Vagina (tissue), 2 donors: ENCODE measurements around the gene PHKB. TPM values are rescaled to one million over a fixed set of nuclear protein-coding genes. Genes with fewer than 3 reads are reported as not detected.

ENCODE experiments used
- DNase-seq, 2 donors: peaks; one replicate each; pipeline ENCODE4 v3.0.0-alpha.2; 2017; ENCODE audit errors: extremely low spot score in 2 of 2
- H3K27ac ChIP-seq: fragments of 200-600 bp; sonication (generic); one replicate; pipeline ENCODE4 v1.5.1; 2019
- H3K27me3 ChIP-seq: fragments of 200-600 bp; sonication (generic); one replicate; pipeline ENCODE4 v1.5.1; 2019
- H3K36me3 ChIP-seq, 2 donors: fragments of 200-600 bp; sonication (generic); one replicate each; pipeline ENCODE4 v1.5.1; 2017 to 2019
- H3K4me1 ChIP-seq: fragments of 200-600 bp; sonication (generic); one replicate; pipeline ENCODE4 v1.5.1; 2019
- H3K4me3 ChIP-seq, 2 donors: fragments of 200-600 bp; sonication (generic); 1 replicate in 1 of 2; 2 replicates in 1 of 2; pipeline ENCODE4 v1.5.1; 2016 to 2019
- H3K9me3 ChIP-seq: fragments of 200-600 bp; sonication (generic); one replicate; pipeline ENCODE4 v1.5.1; 2019
- CTCF ChIP-seq, 3 experiments: fragments of 450-650 bp in 2 of 3; fragments of 200-600 bp in 1 of 3; sonication (generic) in 1 of 3; IDR thresholded peaks; one replicate each; pipeline ENCODE4 v1.5.1; 2017 to 2019; ENCODE audit warnings: antibody characterized with exemption in 3 of 3, mild to moderate bottlenecking in 2 of 3, moderate library complexity in 2 of 3
- POLR2A ChIP-seq, 2 donors: fragments of 450-650 bp; IDR thresholded peaks; one replicate each; pipeline ENCODE4 v1.6.1; 2017; ENCODE audit warnings: antibody characterized with exemption in 2 of 2, mild to moderate bottlenecking in 2 of 2, moderate library complexity in 2 of 2
- POLR2AphosphoS5 ChIP-seq, 2 donors: sonication (generic); formaldehyde crosslinking; IDR thresholded peaks; one replicate each; pipeline ENCODE4 v1.9.0; 2017; ENCODE audit warnings: antibody characterized with exemption in 2 of 2, mild to moderate bottlenecking in 2 of 2, low read depth in 1 of 2; ENCODE audit not compliant: insufficient read depth in 1 of 2
- intact Hi-C: fragments of 100-400 bp; cut with DNase I; formaldehyde crosslinking; loops from one replicate; pipeline ENCODE4 v1.15.1; 2023
- total RNA-seq: library from RNA; depleted of rRNA; stranded (reverse); fragments of >200 nt; gene quantifications from one replicate; pipeline ENCODE4 v1.2.3, GENCODE V29; 2016

Gene PHKB
- total RNA-seq, 1 donor from 2014 or later = 64.8 TPM

GRCh38 chr16:47631131-47631530 is 170.0 kb downstream of the PHKB start:
- Histone ChIP-seq H3K27ac (no peak overlapping the region), H3K4me1 (no peaks in the 10 kb centered on the region), H3K4me3 (no peak overlapping the region), H3K9me3 (no peaks in the 10 kb centered on the region), H3K36me3 (no peaks in the 10 kb centered on the region), H3K27me3 (no peaks in the 10 kb centered on the region)
- intact Hi-C loops = no loop called here
- no peak for DNase-seq
- no peak for TF ChIP-seq CTCF (IDR thresholded peaks at IDR 0.05)
- TF ChIP-seq POLR2A (IDR thresholded peaks at IDR 0.05) = no peak
- TF ChIP-seq POLR2AphosphoS5 (IDR thresholded peaks at IDR 0.05; ENCODE audit: insufficient read depth in 1 of 2, low read depth in 1 of 2) = no peak

GRCh38 chr16:47634126-47634525 is 173.0 kb downstream of the PHKB start:
- no peak for DNase-seq
- H3K9me3 ChIP-seq = no peaks in the 10 kb centered on the region
- intact Hi-C loops = no loop called here
- no peaks in the 10 kb centered on the region for H3K27me3 ChIP-seq
- no peaks in the 10 kb centered on the region for H3K36me3 ChIP-seq
- TF ChIP-seq CTCF (IDR thresholded peaks at IDR 0.05) (no peak), POLR2AphosphoS5 (IDR thresholded peaks at IDR 0.05; ENCODE audit: insufficient read depth in 1 of 2, low read depth in 1 of 2) (no peak), POLR2A (IDR thresholded peaks at IDR 0.05) (no peak)
- H3K4me3 ChIP-seq = no peak overlapping the region
- no peaks in the 10 kb centered on the region for H3K4me1 ChIP-seq
- no peak overlapping the region for H3K27ac ChIP-seq

- Histone ChIP-seq H3K4me3 (no peak overlapping the region), H3K27ac (no peak overlapping the region), H3K27me3 (no peaks in the 10 kb centered on the region), H3K9me3 (no peaks in the 10 kb centered on the region), H3K4me1 (no peaks in the 10 kb centered on the region), H3K36me3 (no peaks in the 10 kb centered on the region)
- intact Hi-C loops = no loop called here
- TF ChIP-seq CTCF (IDR thresholded peaks at IDR 0.05) (no peak), POLR2AphosphoS5 (IDR thresholded peaks at IDR 0.05; ENCODE audit: insufficient read depth in 1 of 2, low read depth in 1 of 2) (no peak), POLR2A (IDR thresholded peaks at IDR 0.05) (no peak)
- no peak for DNase-seq
These were observed 173.6 kb downstream of the PHKB start for GRCh38 chr16:47634727-47635126.

GRCh38 chr16:47636501-47637099 is 175.5 kb downstream of the PHKB start:
- no peaks in the 10 kb centered on the region for H3K4me1 ChIP-seq
- no peak for DNase-seq
- H3K9me3 ChIP-seq = no peaks in the 10 kb centered on the region
- intact Hi-C loops = no loop called here
- TF ChIP-seq CTCF (IDR thresholded peaks at IDR 0.05) = no peak
- no peak for TF ChIP-seq POLR2A (IDR thresholded peaks at IDR 0.05)
- no peak for TF ChIP-seq POLR2AphosphoS5 (IDR thresholded peaks at IDR 0.05; ENCODE audit: insufficient read depth in 1 of 2, low read depth in 1 of 2)
- H3K27me3 ChIP-seq = no peaks in the 10 kb centered on the region
- H3K36me3 ChIP-seq = no peaks in the 10 kb centered on the region
- H3K4me3 ChIP-seq = no peak overlapping the region
- no peak overlapping the region for H3K27ac ChIP-seq

GRCh38 chr16:47638175-47638574 is 177.0 kb downstream of the PHKB start:
- intact Hi-C loops = no loop called here
- TF ChIP-seq CTCF (IDR thresholded peaks at IDR 0.05) = no peak
- no peak for TF ChIP-seq POLR2A (IDR thresholded peaks at IDR 0.05)
- TF ChIP-seq POLR2AphosphoS5 (IDR thresholded peaks at IDR 0.05; ENCODE audit: insufficient read depth in 1 of 2, low read depth in 1 of 2) = no peak
- Histone ChIP-seq H3K4me1 (no peaks in the 10 kb centered on the region), H3K27me3 (no peaks in the 10 kb centered on the region), H3K4me3 (no peak overlapping the region), H3K27ac (no peak overlapping the region), H3K36me3 (no peaks in the 10 kb centered on the region), H3K9me3 (no peaks in the 10 kb centered on the region)
- DNase-seq = no peak
